Activated CD4-positive, alpha-beta T cell treated with anti-CD3 and anti-CD28 coated beads for 24 hours (primary cell): Measurements from ENCODE around the gene TSTD1.
"Not testable (repeated sequence)": the region's sequence is repeated elsewhere in the genome, so short reads cannot be mapped to it uniquely, and the experiment has no call there.

Source experiments
- DNase-seq, 2 donors: peaks; one replicate each; pipeline ENCODE4 v3.0.0-alpha.2; 2020; ENCODE audit warnings: low read depth in 2 of 2

TSTD1 gene

GRCh38 chr1:161037661-161038522 lies 872 bp downstream of the TSTD1 start:
- DNase-seq: no peak

GRCh38 chr1:161033751-161034150 lies 5.0 kb downstream of the TSTD1 start:
- no peak for DNase-seq

- no peak for DNase-seq
These were observed 6.4 kb downstream of the TSTD1 start for GRCh38 chr1:161032409-161032808.

GRCh38 chr1:161031874-161032273 lies 6.9 kb downstream of the TSTD1 start:
- DNase-seq: no peak

- not testable (repeated sequence) for DNase-seq
These were observed 9.3 kb downstream of the TSTD1 start for GRCh38 chr1:161029466-161029865.

- DNase-seq: not testable (repeated sequence)
These were observed 11.8 kb downstream of the TSTD1 start for GRCh38 chr1:161026954-161027353.

GRCh38 chr1:161022432-161022831 lies 16.3 kb downstream of the TSTD1 start:
- DNase-seq: not testable (repeated sequence)

- DNase-seq: no peak
These were observed 16.8 kb downstream of the TSTD1 start for GRCh38 chr1:161021970-161022353.

GRCh38 chr1:161021165-161021969 lies 17.4 kb downstream of the TSTD1 start:
- DNase-seq: peak; percentile 77 to 83

GRCh38 chr1:161020509-161021164 lies 18.1 kb downstream of the TSTD1 start, which contains the start of gene F11R:
TSS of gene F11R (minus strand) at chr1:161021152. CDS start at chr1:161021073, 79 bp downstream.
- no peak for DNase-seq

- no peak for DNase-seq
These were observed 18.8 kb downstream of the TSTD1 start for GRCh38 chr1:161019751-161020495.

- not testable (repeated sequence) for DNase-seq
These were observed 19.6 kb downstream of the TSTD1 start for GRCh38 chr1:161019111-161019660.

GRCh38 chr1:161018631-161018930 lies 20.2 kb downstream of the TSTD1 start:
- DNase-seq: no peak

GRCh38 chr1:161017756-161018630 lies 20.8 kb downstream of the TSTD1 start:
- no peak for DNase-seq

GRCh38 chr1:161017181-161017580 lies 21.6 kb downstream of the TSTD1 start:
- not testable (repeated sequence) for DNase-seq

GRCh38 chr1:161016683-161017082 lies 22.1 kb downstream of the TSTD1 start:
- DNase-seq: not testable (repeated sequence)

GRCh38 chr1:161013488-161014230 lies 25.1 kb downstream of the TSTD1 start:
- peak; percentile 43 to 56 for DNase-seq

- no peak for DNase-seq
These were observed 25.7 kb downstream of the TSTD1 start for GRCh38 chr1:161013131-161013487.

GRCh38 chr1:161012420-161012819 lies 26.3 kb downstream of the TSTD1 start:
- no peak for DNase-seq
